Endothelial cell of umbilical vein (primary cell): ENCODE data around the gene HNRNPL. TPM values are rescaled to one million over a fixed set of nuclear protein-coding genes. Genes with fewer than 3 reads are reported as not detected.

Source experiments
- BruUV-seq: library from RNA; stranded (reverse); fragments of 400-500 nt; replicated peaks from 2 replicates; lab custom pipeline; 2021; lab: Mats Ljungman, UMichigan
- CTCF ChIA-PET: fragments of 300-600, 350-600 bp; sonication (Branson Sonifier 250); formaldehyde crosslinking; loops from one replicate; lab custom pipeline; 2021; ENCODE audit warnings: antibody characterized with exemption, inconsistent platforms; lab: Charles Lee
- POLR2A ChIA-PET: fragments of 300-600, 350-600 bp; sonication (Branson Sonifier 250); formaldehyde crosslinking; loops from one replicate; lab custom pipeline; 2021; ENCODE audit warnings: antibody characterized with exemption, inconsistent platforms; lab: Charles Lee
- DNase-seq: peaks from one replicate; pipeline ENCODE4 v3.0.0-alpha.2; 2011; ENCODE audit warnings: low read depth, low spot score
- FAIRE-seq: peaks from 2 replicates; lab custom pipeline; 2011; peaks lifted over from hg19 to GRCh38; lab: Jason Lieb, UNC
- H2AFZ ChIP-seq: 2 replicates; pipeline ENCODE4 v1.6.0; 2012; ENCODE audit warnings: low read depth, low read length, control low read depth, inconsistent platforms
- H3K27ac ChIP-seq: 2 replicates; pipeline ENCODE4 v1.5.1; 2011; ENCODE audit warnings: low read depth, mild to moderate bottlenecking, control low read depth, low read length, moderate library complexity; ENCODE audit not compliant: insufficient read depth
- H3K27me3 ChIP-seq, 2 experiments: 2 replicates each; pipeline versions ENCODE4 v1.6.0 to v1.6.1; 2011; ENCODE audit warnings: low read length in 2 of 2, mixed read lengths in 1 of 2; ENCODE audit not compliant: control insufficient read depth in 2 of 2, insufficient read depth in 2 of 2
- H3K36me3 ChIP-seq, 2 experiments: 2 replicates in 1 of 2; 3 replicates in 1 of 2; pipeline ENCODE4 v1.5.1; 2011; ENCODE audit warnings: low read length in 2 of 2, mild to moderate bottlenecking in 1 of 2, moderate library complexity in 1 of 2; ENCODE audit not compliant: control insufficient read depth in 2 of 2, insufficient read depth in 2 of 2; ENCODE audit errors: extremely low read depth in 1 of 2
- H3K4me1 ChIP-seq: 3 replicates; pipeline ENCODE4 v1.5.1; 2011; ENCODE audit warnings: mild to moderate bottlenecking, low read length; ENCODE audit not compliant: control insufficient read depth, insufficient read depth; ENCODE audit errors: extremely low read depth
- H3K4me2 ChIP-seq: 2 replicates; pipeline ENCODE4 v1.6.1; 2011; ENCODE audit warnings: low read length, control low read depth, mixed read lengths; ENCODE audit not compliant: insufficient read depth
- H3K4me3 ChIP-seq, 3 experiments: fragments of 200-600 bp in 1 of 3; sonication (generic), shearing (Covaris generic) in 1 of 3; replicated peaks in 1 of 3; 2 replicates each; pipeline ENCODE4 v1.5.1; 2011 to 2016; ENCODE audit warnings: control low read depth in 3 of 3, low read length in 3 of 3, mild to moderate bottlenecking in 2 of 3, inconsistent platforms in 1 of 3, low read depth in 1 of 3, moderate library complexity in 1 of 3; ENCODE audit not compliant: insufficient read depth in 1 of 3
- H3K79me2 ChIP-seq: 2 replicates; pipeline ENCODE4 v1.6.0; 2012; ENCODE audit warnings: low read length, inconsistent platforms; ENCODE audit not compliant: control insufficient read depth, insufficient read depth
- H3K9ac ChIP-seq: replicated peaks from 2 replicates; pipeline ENCODE3; 2011; ENCODE audit warnings: low read length, control low read depth; ENCODE audit not compliant: insufficient read depth; ENCODE audit errors: extremely low read depth
- H3K9me1 ChIP-seq: replicated peaks from 3 replicates; pipeline ENCODE4 v1.6.0; 2011; ENCODE audit warnings: mild to moderate bottlenecking, low read length; ENCODE audit not compliant: control insufficient read depth, insufficient read depth; ENCODE audit errors: extremely low read depth
- H3K9me3 ChIP-seq: replicated peaks from 2 replicates; pipeline ENCODE4 v1.5.1; 2012; ENCODE audit warnings: low read length, inconsistent platforms; ENCODE audit not compliant: control insufficient read depth, insufficient read depth
- H4K20me1 ChIP-seq: replicated peaks from 2 replicates; pipeline ENCODE3; 2011; ENCODE audit warnings: mild to moderate bottlenecking, low read length; ENCODE audit not compliant: control insufficient read depth, insufficient read depth; ENCODE audit errors: extremely low read depth
- CTCF ChIP-seq, 2 donors: IDR thresholded peaks; 1 replicate in 1 of 2; 2 replicates in 1 of 2; pipeline ENCODE4 v1.5.1; 2011; ENCODE audit warnings: low read length in 2 of 2, mild to moderate bottlenecking in 2 of 2, moderate library complexity in 2 of 2, control low read depth in 1 of 2, inconsistent platforms in 1 of 2, low read depth in 1 of 2; ENCODE audit not compliant: insufficient read depth in 1 of 2; ENCODE audit errors: extremely low read depth in 1 of 2
- EZH2 ChIP-seq: IDR thresholded peaks from 2 replicates; pipeline ENCODE4 v1.6.1; 2012; ENCODE audit warnings: borderline replicate concordance, low read depth, mild to moderate bottlenecking, moderate library complexity, low read length, inconsistent platforms; ENCODE audit not compliant: severe bottlenecking
- FOS ChIP-seq: IDR thresholded peaks from 2 replicates; pipeline ENCODE4 v1.6.1; 2011; ENCODE audit warnings: mild to moderate bottlenecking, low read length, moderate library complexity, borderline replicate concordance; ENCODE audit not compliant: insufficient read depth
- GATA2 ChIP-seq: IDR thresholded peaks from 2 replicates; pipeline ENCODE4 v1.7.0; 2011; ENCODE audit warnings: low read depth, mild to moderate bottlenecking, moderate library complexity, mixed read lengths, low read length; ENCODE audit not compliant: insufficient read length, insufficient read depth
- JUN ChIP-seq: IDR thresholded peaks from 2 replicates; pipeline ENCODE4 v1.6.1; 2011; ENCODE audit warnings: borderline replicate concordance, low read depth; ENCODE audit not compliant: insufficient read length, insufficient read depth
- MAX ChIP-seq: IDR thresholded peaks from 2 replicates; pipeline ENCODE4 v1.6.1; 2011; ENCODE audit not compliant: insufficient read depth, insufficient read length
- MYC ChIP-seq: IDR thresholded peaks from one replicate; pipeline ENCODE4 v1.6.1; 2011; ENCODE audit warnings: mild to moderate bottlenecking, low read depth, low read length
- POLR2A ChIP-seq: IDR thresholded peaks from 2 replicates; pipeline ENCODE4 v1.6.1; 2012; ENCODE audit warnings: low read depth, mild to moderate bottlenecking, control low read depth, low read length
- POLR2AphosphoS5 ChIP-seq: IDR thresholded peaks from 2 replicates; pipeline ENCODE4 v1.6.1; 2012; ENCODE audit warnings: low read depth, mild to moderate bottlenecking, control low read depth, low read length, moderate library complexity; ENCODE audit not compliant: insufficient read depth
- dilution Hi-C: fragments of 300-500 bp; cut with MboI; formaldehyde crosslinking; loops from one replicate; pipeline ENCODE4 v1.15.0; 2019; ENCODE audit warnings: low sequenced_read_pairs; ENCODE audit not compliant: extremely low pct_ligation_motif_present
- intact Hi-C: fragments of 100-400 bp; cut with micrococcal nuclease; formaldehyde crosslinking; loops from one replicate; pipeline ENCODE4 v1.10.0; 2022
- polyA plus RNA-seq, 4 experiments: library from polyadenylated mRNA; depleted of rRNA in 3 of 4; stranded (reverse) in 3 of 4; unstranded in 1 of 4; fragments of >200 nt; gene quantifications; 2 replicates each; pipeline versions ENCODE4 v1.2.1 to v1.2.3, GENCODE V29; 2011 to 2012; ENCODE audit warnings: missing spikeins in 1 of 4
- total RNA-seq: library from RNA; stranded (reverse); gene quantifications from 2 replicates; pipeline ENCODE4 v1.2.3, GENCODE V29; 2021

The HNRNPL gene
- total and polyA plus RNA-seq, 2 donors (not counting 3 experiments of a cell fraction or from before 2014, with no cell fraction given) = 305 to 451 TPM

- Histone ChIP-seq H3K79me2 (no peaks in the 10 kb centered on the region), H3K27ac (no peak overlapping the region), H3K9ac (no peak overlapping the region), H3K9me1 (no peaks in the 10 kb centered on the region), H3K4me3 (no peak overlapping the region), H3K36me3 (peaks cover 2 to 17% of the 10 kb centered on the region in 2 experiments), H3K9me3 (no peaks in the 10 kb centered on the region), H2AFZ (no peak overlapping the region), H4K20me1 (no peaks in the 10 kb centered on the region), H3K4me2 (no peak overlapping the region), H3K4me1 (no peaks in the 10 kb centered on the region), H3K27me3 (no peaks in the 10 kb centered on the region)
- TF ChIP-seq GATA2 (no peak), POLR2A (no peak), JUN (no peak), MAX (no peak), FOS (no peak), EZH2 (no peak), CTCF (IDR thresholded peaks at IDR 0.05; ENCODE audit: extremely low read depth in 1 of 2, insufficient read depth in 1 of 2, low read depth in 1 of 2, low read length in 2 of 2) (no peak), POLR2AphosphoS5 (no peak), MYC (no peak)
- CTCF ChIA-PET = interaction anchor here (1.0 kb wide), 1 partner anchor 21 kb away, joined by 3 read pairs; no protein-coding TSS in a partner anchor
- intact Hi-C loops = no loop called here
- POLR2A ChIA-PET = interaction anchor here (0.6 kb wide), 1 partner anchor 49 kb away, joined by 6 read pairs; no protein-coding TSS in a partner anchor
- BruUV-seq = no TSS peak
- dilution Hi-C loops = no loop called here
- DNase-seq = no peak
- FAIRE-seq = no peak
These were observed 40.9 kb upstream of the HNRNPL start for GRCh38 chr19:38890686-38891085.
